Sigmoid colon (tissue), 7 donors: ENCODE measurements around the gene FGF3. TPM values are rescaled to one million over a fixed set of nuclear protein-coding genes. Genes with fewer than 3 reads are reported as not detected.

ENCODE experiments used
- DNase-seq: peaks from one replicate; pipeline ENCODE4 v3.0.0-alpha.2; 2019
- H3K27ac ChIP-seq, 4 donors: fragments of 200-600 bp; sonication (generic); one replicate each; pipeline ENCODE4 v1.5.1; 2016 to 2019; ENCODE audit warnings: mild to moderate bottlenecking in 1 of 4
- H3K27me3 ChIP-seq, 3 donors: fragments of 200-600 bp; sonication (generic); one replicate each; pipeline ENCODE4 v1.5.1; 2019; ENCODE audit warnings: mild to moderate bottlenecking in 1 of 3
- H3K36me3 ChIP-seq, 4 donors: fragments of 200-600 bp; sonication (generic); one replicate each; pipeline ENCODE4 v1.5.1; 2016 to 2019
- H3K4me1 ChIP-seq, 4 donors: fragments of 200-600 bp; sonication (generic); one replicate each; pipeline ENCODE4 v1.5.1; 2017 to 2019
- H3K4me3 ChIP-seq, 4 donors: fragments of 200-600 bp; sonication (generic); one replicate each; pipeline ENCODE4 v1.5.1; 2017 to 2019; ENCODE audit warnings: mild to moderate bottlenecking in 2 of 4, moderate library complexity in 1 of 4
- H3K9me3 ChIP-seq, 4 donors: fragments of 200-600 bp in 3 of 4; sonication (generic) in 3 of 4; one replicate each; pipeline versions ENCODE4 v1.5.1 to v1.6.1; 2013 to 2019
- EP300 ChIP-seq, 4 donors: sonication (generic); formaldehyde crosslinking; IDR thresholded peaks; one replicate each; pipeline ENCODE4 v1.6.1; 2017; ENCODE audit warnings: antibody characterized with exemption in 4 of 4
- POLR2A ChIP-seq, 2 donors: fragments of 450-650 bp; IDR thresholded peaks; one replicate each; pipeline ENCODE4 v1.6.1; 2016; ENCODE audit warnings: antibody characterized with exemption in 2 of 2, mild to moderate bottlenecking in 2 of 2, moderate library complexity in 2 of 2
- POLR2AphosphoS5 ChIP-seq, 4 donors: sonication (generic); formaldehyde crosslinking; IDR thresholded peaks; one replicate each; pipeline ENCODE4 v1.6.1; 2017; ENCODE audit warnings: antibody characterized with exemption in 4 of 4
- WGBS, 2 donors: extraction: QIAGEN DNeasy Blood & Tissue Kit; methylation state at CpG; one replicate each; pipeline ENCODE4 v1.1.7; 2013; 5-methylcytosine and 5-hydroxymethylcytosine counted together
- intact Hi-C: fragments of 100-400 bp; cut with DNase I; formaldehyde crosslinking; loops from one replicate; pipeline ENCODE4 v1.15.1; 2023
- polyA plus RNA-seq, 3 donors: library from polyadenylated mRNA; stranded (reverse); fragments of 200-250 nt; gene quantifications; one replicate each; pipeline ENCODE4 v1.2.3, GENCODE V29; 2013
- total RNA-seq, 4 donors: library from RNA; depleted of rRNA; stranded (reverse); fragments of >200 nt; gene quantifications; one replicate each; pipeline ENCODE4 v1.1.0, GENCODE V29; 2016
- TF ChIP-seq, protein P1 (sequence below), 4 experiments: fragments of 450-650 bp in 3 of 4; fragments of 200-600 bp in 1 of 4; IDR thresholded peaks; one replicate each; pipeline ENCODE4 v1.5.1; 2016 to 2019; ENCODE audit warnings: antibody characterized with exemption in 4 of 4, mild to moderate bottlenecking in 3 of 4, moderate library complexity in 2 of 4
- donor health status: healthy with polysubstance abuse.
- donor health status: Bipolar disorder and iron deficiency.
- donor health status: healthy.

FGF3 gene
- total and polyA plus RNA-seq, 7 donors = not detected

DNA sequence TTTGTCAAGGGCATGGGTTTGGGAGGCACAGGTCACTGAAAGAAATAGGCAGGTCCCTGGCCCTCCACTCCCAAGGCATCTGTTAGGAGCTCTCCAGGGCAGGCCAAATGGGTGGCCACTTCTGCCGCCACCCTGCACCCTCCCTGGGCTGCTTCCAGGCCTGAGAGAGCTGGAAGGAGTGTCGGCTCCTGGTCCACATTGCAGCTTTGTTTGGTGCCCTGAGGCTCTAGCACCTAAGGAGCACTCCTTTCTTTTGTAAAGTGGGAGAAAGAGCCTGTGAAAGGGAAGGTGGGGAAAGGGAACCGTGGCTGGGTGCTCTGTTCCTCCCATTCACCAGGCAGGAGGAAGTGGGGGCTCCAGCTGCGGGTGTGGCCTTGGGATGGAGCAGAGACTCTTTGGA is 31.8 kb downstream of the FGF3 start:
- Histone ChIP-seq H3K9me3 (no peaks in the 10 kb centered on the region), H3K27ac (no peak overlapping the region), H3K27me3 (no peaks in the 10 kb centered on the region), H3K36me3 (no peaks in the 10 kb centered on the region), H3K4me3 (no peak overlapping the region), H3K4me1 (peaks cover 0 to 15% (median 7%) of the 10 kb centered on the region in 4 donors)
- DNase-seq = no peak
- intact Hi-C loops = no loop called here
- 50 to 67% methylated on average over 4 of the region's 4 CpGs for WGBS, 2 donors
- TF ChIP-seq POLR2A (IDR thresholded peaks at IDR 0.05) (no peak), EP300 (IDR thresholded peaks at IDR 0.05) (no peak), POLR2AphosphoS5 (IDR thresholded peaks at IDR 0.05) (no peak)
- TF ChIP-seq, protein P1, sequence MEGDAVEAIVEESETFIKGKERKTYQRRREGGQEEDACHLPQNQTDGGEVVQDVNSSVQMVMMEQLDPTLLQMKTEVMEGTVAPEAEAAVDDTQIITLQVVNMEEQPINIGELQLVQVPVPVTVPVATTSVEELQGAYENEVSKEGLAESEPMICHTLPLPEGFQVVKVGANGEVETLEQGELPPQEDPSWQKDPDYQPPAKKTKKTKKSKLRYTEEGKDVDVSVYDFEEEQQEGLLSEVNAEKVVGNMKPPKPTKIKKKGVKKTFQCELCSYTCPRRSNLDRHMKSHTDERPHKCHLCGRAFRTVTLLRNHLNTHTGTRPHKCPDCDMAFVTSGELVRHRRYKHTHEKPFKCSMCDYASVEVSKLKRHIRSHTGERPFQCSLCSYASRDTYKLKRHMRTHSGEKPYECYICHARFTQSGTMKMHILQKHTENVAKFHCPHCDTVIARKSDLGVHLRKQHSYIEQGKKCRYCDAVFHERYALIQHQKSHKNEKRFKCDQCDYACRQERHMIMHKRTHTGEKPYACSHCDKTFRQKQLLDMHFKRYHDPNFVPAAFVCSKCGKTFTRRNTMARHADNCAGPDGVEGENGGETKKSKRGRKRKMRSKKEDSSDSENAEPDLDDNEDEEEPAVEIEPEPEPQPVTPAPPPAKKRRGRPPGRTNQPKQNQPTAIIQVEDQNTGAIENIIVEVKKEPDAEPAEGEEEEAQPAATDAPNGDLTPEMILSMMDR (IDR thresholded peaks at IDR 0.05) = no peak

DNA sequence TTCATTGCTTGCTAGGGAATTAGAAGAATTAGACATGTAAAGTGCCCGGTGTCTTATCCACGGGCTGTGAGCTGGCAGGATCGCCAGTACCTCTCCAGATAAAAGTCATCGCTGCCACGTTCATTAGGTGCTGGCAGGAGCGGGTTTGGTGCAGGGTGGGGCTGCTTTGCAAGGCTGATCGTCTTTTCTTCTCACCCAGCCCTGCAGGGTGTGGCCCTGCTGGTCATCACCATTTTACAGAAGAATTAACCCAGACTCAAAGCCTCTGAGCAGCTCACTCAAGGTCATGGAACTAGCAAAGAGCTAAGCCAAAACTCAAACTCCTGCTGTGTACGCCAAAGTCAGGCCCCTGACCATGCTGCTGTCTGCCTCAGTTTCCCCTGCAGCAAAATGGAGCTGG is 38.0 kb downstream of the FGF3 start:
- DNase-seq = no peak
- H3K9me3 ChIP-seq = no peaks in the 10 kb centered on the region
- 29 to 74% methylated on average over 8 of the region's 8 CpGs for WGBS, 2 donors
- no peaks in the 10 kb centered on the region for H3K36me3 ChIP-seq
- no peak overlapping the region for H3K4me3 ChIP-seq
- intact Hi-C loops = no loop called here
- H3K4me1 ChIP-seq = no peaks in the 10 kb centered on the region
- H3K27me3 ChIP-seq = peaks cover 0 to 13% (median 12%) of the 10 kb centered on the region in 3 donors
- TF ChIP-seq EP300 (IDR thresholded peaks at IDR 0.05) = no peak
- TF ChIP-seq POLR2A (IDR thresholded peaks at IDR 0.05) = no peak
- TF ChIP-seq, protein P1 (IDR thresholded peaks at IDR 0.05) = no peak
- no peak for TF ChIP-seq POLR2AphosphoS5 (IDR thresholded peaks at IDR 0.05)
- no peak overlapping the region for H3K27ac ChIP-seq

DNA sequence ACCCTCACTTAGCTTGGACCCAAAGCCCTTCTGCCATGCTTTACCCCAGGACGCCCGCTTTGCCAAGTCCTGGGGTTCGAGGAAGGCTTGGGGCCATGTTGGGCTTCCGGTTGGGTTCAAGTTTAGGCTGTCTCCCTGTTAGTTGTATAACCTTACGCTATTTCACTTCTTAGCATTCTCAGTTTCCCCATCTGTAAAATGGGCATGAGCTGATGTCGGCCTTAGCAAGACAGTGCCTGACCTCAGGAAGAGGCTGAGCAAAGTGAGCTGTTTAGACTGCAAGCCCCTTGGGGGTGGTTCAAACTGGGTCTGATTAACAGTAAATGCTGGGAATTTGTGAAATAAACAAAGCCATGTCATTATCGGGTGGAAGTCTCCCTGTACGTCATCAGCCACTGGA is 40.8 kb downstream of the FGF3 start:
- no peaks in the 10 kb centered on the region for H3K36me3 ChIP-seq
- no peak overlapping the region for H3K27ac ChIP-seq
- H3K9me3 ChIP-seq = no peaks in the 10 kb centered on the region
- no peak for TF ChIP-seq POLR2A (IDR thresholded peaks at IDR 0.05)
- no peak for TF ChIP-seq POLR2AphosphoS5 (IDR thresholded peaks at IDR 0.05)
- no peak for TF ChIP-seq EP300 (IDR thresholded peaks at IDR 0.05)
- TF ChIP-seq, protein P1 (IDR thresholded peaks at IDR 0.05) = no peak
- DNase-seq = no peak
- H3K4me1 ChIP-seq = peaks cover 0 to 7% (median 0%) of the 10 kb centered on the region in 4 donors
- WGBS, 2 donors = 84 to 87% methylated on average over 8 of the region's 8 CpGs
- peaks cover 16 to 42% (median 41%) of the 10 kb centered on the region in 3 donors for H3K27me3 ChIP-seq
- intact Hi-C loops = no loop called here
- no peak overlapping the region for H3K4me3 ChIP-seq

DNA sequence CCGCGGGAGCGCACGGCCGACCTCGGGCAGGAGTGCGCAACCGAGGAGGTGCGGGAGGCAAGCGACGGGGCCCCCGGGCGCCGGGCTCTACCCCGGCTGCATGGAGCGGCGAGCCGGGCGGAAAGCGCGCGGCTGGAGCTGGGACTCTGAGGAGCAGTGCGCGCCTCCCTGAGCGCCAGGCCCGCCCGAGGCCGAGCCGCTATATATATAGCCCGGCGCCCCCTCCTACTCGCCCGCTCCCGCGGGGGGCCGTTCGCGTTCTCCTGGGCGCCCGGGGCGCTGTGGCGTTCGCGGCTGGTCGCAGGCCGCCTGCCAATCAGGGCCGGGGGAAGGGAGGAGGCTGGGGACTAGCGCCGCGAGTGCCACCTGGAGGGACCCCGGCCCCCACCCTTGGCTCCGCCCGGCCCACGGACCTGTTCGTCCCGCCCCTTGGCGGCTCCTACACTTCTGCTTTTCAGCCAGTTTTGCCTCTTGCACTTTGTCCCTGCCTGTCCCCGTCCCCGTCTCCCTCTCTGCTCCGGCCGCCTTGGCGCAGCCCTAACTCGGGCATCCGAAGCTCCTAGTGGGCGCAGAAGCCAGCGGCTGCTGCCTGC is 44.0 kb downstream of the FGF3 start, which contains the start of gene FGF4:
TSS of gene FGF4 (minus strand) at position 179 of the 593 bp plus-strand sequence. CDS start 257 bp downstream, outside the sequence.
- Histone ChIP-seq H3K9me3 (no peaks in the 10 kb centered on the region), H3K4me1 (peaks cover 0 to 7% (median 0%) of the 10 kb centered on the region in 4 donors), H3K4me3 (no peak within 1 kb of the TSS), H3K27me3 (peaks cover 17 to 71% (median 39%) of the 10 kb centered on the region in 3 donors), H3K36me3 (no peaks in the 10 kb centered on the region), H3K27ac (no peak within 1 kb of the TSS)
- intact Hi-C loops = no loop called here
- no peak for DNase-seq
- TF ChIP-seq, protein P1 (IDR thresholded peaks at IDR 0.05) = no peak
- TF ChIP-seq EP300 (IDR thresholded peaks at IDR 0.05) = no peak
- TF ChIP-seq POLR2AphosphoS5 (IDR thresholded peaks at IDR 0.05) = no peak
- no peak for TF ChIP-seq POLR2A (IDR thresholded peaks at IDR 0.05)
- 2 to 3% methylated on average over 66 of the region's 66 CpGs for WGBS, 2 donors
